DMS79 (cell line): ENCODE measurements around the gene ZNF780B.
"Not testable (repeated sequence)": the region's sequence is repeated elsewhere in the genome, so short reads cannot be mapped to it uniquely, and the experiment has no call there.

Experiments
- DNase-seq: peaks from one replicate; lab custom pipeline; 2025; lab: John Stamatoyannopoulos, UW

Gene ZNF780B

GRCh38 chr19:40038047-40038446, 18.0 kb downstream of the ZNF780B start:
- not testable (repeated sequence) for DNase-seq

DNA sequence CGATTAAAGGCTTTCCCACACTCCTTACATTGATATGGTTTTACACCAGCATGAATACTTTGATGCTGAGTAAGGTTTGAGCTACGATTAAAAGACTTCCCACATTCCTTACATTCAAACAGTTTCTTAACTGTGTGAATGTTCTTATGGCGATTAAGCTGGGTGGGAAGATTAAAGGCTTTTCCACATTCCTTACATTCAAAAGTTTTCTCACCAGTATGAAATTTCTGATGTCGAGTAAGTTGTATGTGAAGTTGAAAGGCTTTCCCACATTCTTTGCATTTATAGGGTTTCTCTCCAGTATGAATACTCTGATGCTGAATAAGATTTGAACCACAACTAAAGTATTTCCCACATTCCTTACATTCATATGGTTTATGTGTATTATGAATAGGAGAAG, 20.0 kb downstream of the ZNF780B start:
- DNase-seq, result no peak

DNA sequence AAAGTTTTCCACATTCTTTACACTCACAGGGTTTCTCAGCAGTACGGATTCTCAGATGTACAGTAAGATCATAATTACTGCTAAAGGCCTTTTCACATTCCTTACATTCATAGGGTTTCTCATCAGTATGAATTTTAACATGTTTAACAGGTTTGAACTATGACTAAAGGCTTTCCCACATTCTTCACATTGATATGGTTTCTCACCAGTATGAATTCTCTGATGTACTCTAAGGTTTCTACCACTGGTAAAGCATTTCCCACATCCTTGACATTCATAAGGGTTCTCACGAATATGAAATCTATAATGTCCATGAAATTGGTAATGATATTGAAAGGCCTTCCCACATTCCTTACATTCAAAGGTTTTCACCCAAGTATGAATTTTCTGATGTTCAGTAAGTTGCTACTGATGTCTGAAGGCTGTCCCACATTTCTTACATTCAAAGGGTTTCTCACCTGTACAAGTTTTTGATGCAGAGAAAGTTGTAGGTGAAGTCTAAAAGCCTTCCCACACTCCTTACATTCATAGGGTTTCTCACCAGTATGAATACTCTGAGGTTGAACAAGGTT, 22.0 kb downstream of the ZNF780B start:
- DNase-seq, result no peak

- no peak for DNase-seq
Observed at GRCh38 chr19:40026597-40026970, 29.4 kb downstream of the ZNF780B start.

DNA sequence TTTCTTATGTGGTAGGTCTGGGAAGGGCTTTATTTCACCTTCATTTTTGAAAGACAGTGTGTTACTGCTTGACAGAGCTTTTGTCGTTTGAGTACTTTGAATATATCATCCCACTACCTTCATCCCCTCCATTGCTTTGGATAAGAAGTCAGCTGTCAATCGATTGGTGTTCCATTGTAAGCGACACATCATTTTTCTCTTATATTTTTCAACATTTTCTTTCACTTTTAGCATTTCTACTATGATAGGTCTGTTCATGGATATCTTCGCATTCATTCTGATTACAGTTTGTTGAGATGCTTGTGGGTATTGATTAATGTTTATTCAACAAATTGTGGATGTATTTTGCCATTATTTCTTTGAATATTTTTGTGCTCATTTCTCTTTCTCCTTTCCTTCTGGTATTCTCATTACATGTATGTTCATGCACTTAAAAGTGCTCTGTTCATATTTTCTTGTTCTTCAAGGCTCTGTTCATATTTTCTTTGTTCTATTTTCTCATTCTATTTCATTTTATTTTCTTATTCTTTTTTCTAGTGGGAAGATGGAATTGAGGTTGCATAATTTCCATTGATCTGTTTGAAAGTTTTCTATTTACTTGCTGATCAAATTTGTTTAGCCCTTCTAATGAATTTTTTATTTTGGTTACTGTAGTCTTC, 30.0 kb downstream of the ZNF780B start:
- no peak for DNase-seq

GRCh38 chr19:40023969-40024368, 32.1 kb downstream of the ZNF780B start:
- no peak for DNase-seq

DNA sequence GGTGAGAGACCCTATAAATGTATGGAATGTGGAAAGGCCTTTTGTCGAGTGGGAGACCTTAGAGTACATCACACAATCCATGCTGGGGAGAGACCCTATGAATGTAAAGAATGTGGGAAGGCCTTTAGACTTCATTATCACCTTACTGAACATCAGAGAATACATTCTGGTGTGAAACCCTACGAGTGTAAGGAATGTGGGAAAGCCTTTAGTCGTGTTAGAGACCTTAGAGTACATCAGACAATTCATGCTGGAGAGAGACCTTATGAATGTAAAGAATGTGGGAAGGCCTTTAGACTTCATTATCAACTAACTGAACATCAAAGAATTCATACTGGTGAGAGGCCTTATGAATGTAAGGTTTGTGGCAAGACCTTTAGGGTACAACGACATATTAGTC, 42.0 kb downstream of the ZNF780B start:
- DNase-seq, result no peak

GRCh38 chr19:40009674-40010073, 46.4 kb downstream of the ZNF780B start:
- DNase-seq, result no peak

DNA sequence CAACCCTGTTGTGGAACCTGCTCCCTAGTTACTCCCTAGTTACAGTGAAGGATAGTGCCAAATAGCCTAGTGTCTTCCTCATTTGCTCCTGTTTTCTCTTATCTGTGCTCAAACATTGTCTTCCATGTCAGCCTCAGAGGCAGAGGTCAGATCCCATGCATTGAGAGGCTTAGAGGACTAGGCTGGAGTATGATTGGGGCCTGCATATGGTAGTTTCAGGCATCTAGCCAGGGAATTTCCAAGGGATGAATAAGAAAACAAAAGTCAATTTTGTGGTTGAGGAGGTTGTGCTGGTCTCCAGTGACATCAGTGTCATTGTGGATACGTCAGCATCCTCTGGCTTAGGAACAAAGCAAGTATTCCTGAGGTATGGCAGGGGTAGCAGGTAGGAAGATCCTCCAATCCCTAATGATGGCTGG, 49.7 kb downstream of the ZNF780B start:
- no peak for DNase-seq

- no peak for DNase-seq
Observed at GRCh38 chr19:40005691-40006272, 50.2 kb downstream of the ZNF780B start.

- no peak for DNase-seq
Observed at GRCh38 chr19:39998501-39998900, 57.5 kb downstream of the ZNF780B start.

GRCh38 chr19:39997638-39998216, 58.3 kb downstream of the ZNF780B start:
- DNase-seq, result no peak

DNA sequence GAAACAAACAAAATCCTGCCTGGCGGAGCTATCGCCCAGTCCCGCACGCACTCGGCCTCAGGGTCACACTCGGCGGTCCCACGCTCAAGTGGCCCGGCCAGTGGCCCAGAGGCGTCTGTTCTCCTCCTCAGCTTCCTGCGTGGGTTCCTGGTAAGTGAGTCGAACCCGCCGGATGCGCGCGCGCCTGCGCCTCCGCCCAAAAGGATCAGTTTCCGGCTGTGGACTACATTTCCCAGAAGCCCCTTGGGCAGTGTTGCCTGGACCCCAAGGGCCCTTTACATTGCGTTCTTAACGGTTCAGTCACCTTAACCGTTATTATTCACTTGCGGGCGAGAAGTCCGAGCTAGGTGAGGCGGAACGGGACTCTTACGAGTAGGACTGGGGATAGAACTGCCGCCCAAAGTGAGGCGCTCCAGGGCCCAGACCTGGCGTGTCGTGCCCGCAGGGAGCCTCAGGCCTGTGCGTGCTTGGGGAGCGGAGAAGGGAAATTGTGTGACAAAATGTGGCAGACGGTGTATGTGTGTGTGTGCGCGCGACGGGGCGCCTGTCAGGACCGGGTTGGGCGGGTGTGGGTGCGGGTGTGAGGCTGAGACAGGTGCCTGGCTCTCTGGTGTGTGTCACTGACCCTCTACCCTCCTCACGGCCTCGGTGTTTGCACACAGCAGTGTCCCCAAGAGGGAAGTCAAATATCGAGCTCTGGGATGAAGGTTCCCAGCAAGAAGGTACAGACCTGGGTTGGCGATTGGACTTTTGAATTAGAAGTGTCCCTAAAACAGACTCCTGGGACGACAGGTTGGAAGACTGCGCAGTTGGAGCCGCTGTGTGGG, 59.0 kb downstream of the ZNF780B start, which contains the start of gene ZNF546:
Gene ZNF546, plus strand, starts transcription at position 250 of the 827 bp plus-strand sequence. CDS start 1,267 bp downstream, outside the sequence.
- peak; percentile 70 for DNase-seq

GRCh38 chr19:39996218-39996810, 59.7 kb downstream of the ZNF780B start:
- DNase-seq, result peak; percentile 14

DNA sequence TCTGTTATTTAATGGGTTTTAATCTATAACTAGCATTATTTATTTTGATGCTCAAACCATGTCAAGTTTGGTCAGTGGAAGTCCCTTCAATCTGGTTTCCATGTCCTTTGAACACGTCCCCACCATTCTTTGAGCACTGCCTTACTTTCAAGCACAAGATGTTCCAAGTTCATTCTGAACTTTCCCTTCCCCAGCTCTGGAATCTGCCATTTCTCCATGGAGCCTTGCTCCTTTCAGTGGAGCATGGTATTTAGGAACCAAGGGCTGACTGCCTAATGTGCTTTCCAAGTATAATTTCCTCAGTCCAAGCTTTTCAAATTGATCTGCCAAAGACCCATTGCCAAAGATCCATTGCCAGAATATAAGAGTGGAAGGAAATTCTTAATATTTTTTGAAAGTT, 60.2 kb downstream of the ZNF780B start:
- DNase-seq, result no peak

DNA sequence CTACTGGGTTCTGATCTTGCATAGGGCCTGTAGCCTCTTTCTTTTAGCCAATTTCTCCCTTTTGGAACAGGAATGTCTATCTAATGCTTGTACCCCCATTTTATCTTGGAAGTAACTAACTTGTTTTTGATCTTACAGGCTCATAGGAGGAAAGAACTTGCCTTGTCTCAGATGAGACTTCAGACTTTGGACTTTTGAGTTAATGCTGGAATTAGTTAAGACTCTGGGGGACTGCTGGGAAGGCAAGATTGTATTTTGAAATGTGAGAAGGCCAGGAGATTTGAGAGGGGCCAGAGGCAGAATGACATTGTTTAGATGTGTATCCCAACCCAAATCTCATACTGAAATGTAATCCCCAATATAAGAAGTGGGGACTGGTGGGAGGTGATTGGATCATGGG, 61.7 kb downstream of the ZNF780B start:
- DNase-seq, result no peak

DNA sequence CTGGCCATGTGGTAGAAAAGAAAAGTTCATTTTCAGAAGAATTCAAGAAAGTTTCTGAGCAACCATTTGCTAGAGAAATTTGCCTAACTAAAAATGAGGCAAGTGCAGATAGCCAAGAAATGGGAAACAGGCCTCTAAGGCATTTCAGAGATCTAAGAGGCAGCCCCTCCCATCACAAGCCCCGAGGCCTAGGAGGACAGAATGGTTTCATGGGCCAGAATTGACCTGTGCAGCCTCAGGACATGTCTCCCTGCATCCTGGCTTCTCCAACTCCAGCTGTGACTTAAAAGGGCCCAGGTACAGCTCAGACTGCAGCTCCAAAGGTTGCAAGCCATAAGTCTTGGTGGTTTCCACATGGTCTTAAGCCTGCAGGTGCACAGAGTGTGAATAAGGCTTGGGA, 62.4 kb downstream of the ZNF780B start:
- no peak for DNase-seq

DNA sequence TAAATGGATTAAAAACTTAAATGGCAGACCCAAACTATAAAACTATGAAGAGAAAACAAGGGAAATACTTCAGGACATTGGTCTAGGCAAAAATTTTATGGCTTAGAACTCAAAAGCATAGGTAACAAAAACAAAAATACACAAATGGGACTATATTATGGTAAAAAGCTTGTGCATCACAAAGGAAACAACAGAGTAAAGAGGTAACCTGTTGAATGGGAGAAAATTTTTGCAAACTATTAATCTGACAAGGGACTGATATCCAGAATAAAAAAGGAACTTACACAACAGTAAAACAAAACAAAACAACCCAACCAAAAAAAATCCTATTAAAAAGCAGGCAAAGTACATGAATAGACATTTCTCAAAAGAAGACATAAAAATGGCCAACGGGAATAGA, 68.4 kb downstream of the ZNF780B start:
- DNase-seq, result no peak

- no peak for DNase-seq
Observed at GRCh38 chr19:39987167-39987566, 68.9 kb downstream of the ZNF780B start.

DNA sequence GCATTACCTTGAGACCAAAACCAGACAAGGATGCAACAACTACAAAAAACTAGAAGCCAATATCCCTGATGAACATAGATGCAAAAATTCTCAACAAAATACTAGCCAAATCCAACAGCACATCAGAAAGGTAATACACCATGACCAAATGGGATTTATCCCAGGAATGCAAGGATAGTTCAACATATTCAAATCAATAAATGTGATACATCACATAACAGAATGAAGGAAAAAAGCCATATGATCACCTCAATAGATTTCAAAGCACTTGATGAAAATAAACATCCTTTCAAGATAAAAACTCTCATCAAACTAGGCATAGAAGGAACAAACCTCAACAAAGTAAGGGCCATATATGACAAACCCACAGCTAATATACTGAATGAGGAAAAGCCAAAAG, 69.4 kb downstream of the ZNF780B start:
- no peak for DNase-seq

GRCh38 chr19:39983695-39984300, 72.2 kb downstream of the ZNF780B start:
- no peak for DNase-seq

- no peak for DNase-seq
Observed at GRCh38 chr19:39982883-39983282, 73.1 kb downstream of the ZNF780B start.
